H1 (cell line): ENCODE data around the gene HHAT. TPM values are rescaled to one million over a fixed set of nuclear protein-coding genes. Genes with fewer than 3 reads are reported as not detected.

Experiments used
- CHD7 ChIP-seq: fragments of 300-600 bp; sonication (generic); IDR thresholded peaks from 2 replicates; pipeline ENCODE4 v1.7.1; 2012; ENCODE audit warnings: low read length, moderate library complexity, mild to moderate bottlenecking, inconsistent platforms; ENCODE audit not compliant: insufficient replicate concordance
- KDM5A ChIP-seq: fragments of 200-600 bp; IDR thresholded peaks from 2 replicates; pipeline ENCODE4 v1.7.1; 2012; ENCODE audit warnings: mild to moderate bottlenecking, low read length, inconsistent platforms, mixed read lengths
- PHF8 ChIP-seq: fragments of 200-600 bp; sonication (generic); conservative IDR thresholded peaks from 2 replicates; pipeline ENCODE4 v1.7.1; 2012; ENCODE audit warnings: low read depth, mild to moderate bottlenecking, inconsistent platforms, low read length, moderate library complexity
- RNF2 ChIP-seq: fragments of 200-900, 300-1000 bp; sonication (generic); IDR thresholded peaks from 2 replicates; pipeline ENCODE4 v1.7.1; 2016; ENCODE audit warnings: borderline replicate concordance, low read depth, mild to moderate bottlenecking, antibody characterized with exemption, low read length; ENCODE audit not compliant: poor library complexity, severe bottlenecking; ENCODE audit errors: missing control alignments
- TEAD4 ChIP-seq: IDR thresholded peaks from 2 replicates; pipeline ENCODE4 v1.6.1; 2012; ENCODE audit warnings: low read depth, low read length, inconsistent platforms, mixed read lengths
- USF2 ChIP-seq: IDR thresholded peaks from 2 replicates; pipeline ENCODE4 v1.6.1; 2011; ENCODE audit warnings: low read length, improper control_type of control experiment
- polyA plus RNA-seq, 7 experiments: library from polyadenylated mRNA; depleted of rRNA in 3 of 7; stranded (reverse) in 5 of 7; unstranded in 2 of 7; fragments of >200 nt in 5 of 7; fragments of 200-250 nt in 2 of 7; gene quantifications; 1 replicate in 5 of 7; 2 replicates in 1 of 7; 4 replicates in 1 of 7; pipeline versions ENCODE4 v1.2.1 to v1.2.3, GENCODE V29; 2011 to 2013; ENCODE audit warnings: missing spikeins in 2 of 7, mixed read lengths in 2 of 7
- total RNA-seq: library from RNA; stranded (reverse); fragmentation: NEBNext Ultra II Directional; extraction: Animal tissue kit (Norgen Biotek cat#: 25700); gene quantifications from 2 replicates; pipeline ENCODE4 v1.2.1, GENCODE V29; 2021

HHAT gene
- total and polyA plus RNA-seq, 2 of the 8 experiments (the other 6 are each of a cell fraction or from before 2014, with no cell fraction given) = 0.15 to 0.51 TPM

GRCh38 chr1:210568631-210569030, 239.9 kb downstream of the HHAT start (continued):
- no peak for TF ChIP-seq USF2
- TF ChIP-seq RNF2 = no peak
- no peak for TF ChIP-seq CHD7
- no peak for TF ChIP-seq TEAD4
- no peak for TF ChIP-seq KDM5A
- no peak for TF ChIP-seq PHF8
